Activated CD4-positive, alpha-beta memory T cell treated with anti-CD3 and anti-CD28 coated beads for 36 hours (primary cell): ENCODE data around the gene FABP3. TPM values are rescaled to one million over a fixed set of nuclear protein-coding genes. Genes with fewer than 3 reads are reported as not detected.

Experiments
- CTCF ChIA-PET: fragments of 350-600 bp; sonication (Branson Sonifier 250); formaldehyde crosslinking; loops from one replicate; lab custom pipeline; 2021; ENCODE audit warnings: antibody characterized with exemption, inconsistent platforms; lab: Charles Lee
- POLR2A ChIA-PET: fragments of 350-600 bp; sonication (Branson Sonifier 250); formaldehyde crosslinking; loops from one replicate; lab custom pipeline; 2021; ENCODE audit warnings: antibody characterized with exemption; lab: Charles Lee
- DNase-seq: peaks from one replicate; pipeline ENCODE4 v3.0.0-alpha.2; 2020
- H3K27ac Mint-ChIP-seq: one replicate; pipeline ENCODE4 v1.8.0; 2021; ENCODE audit warnings: mixed read lengths
- H3K27me3 Mint-ChIP-seq: one replicate; pipeline ENCODE4 v1.8.0; 2021; ENCODE audit warnings: mixed read lengths
- H3K36me3 Mint-ChIP-seq: one replicate; pipeline ENCODE4 v1.8.0; 2021; ENCODE audit warnings: mixed read lengths
- H3K4me1 Mint-ChIP-seq: one replicate; pipeline ENCODE4 v1.8.0; 2021; ENCODE audit warnings: low read depth, mixed read lengths
- H3K4me3 Mint-ChIP-seq: one replicate; pipeline ENCODE4 v1.8.0; 2021; ENCODE audit warnings: mild to moderate bottlenecking, mixed read lengths
- H3K9me3 Mint-ChIP-seq: one replicate; pipeline ENCODE4 v1.8.0; 2021; ENCODE audit warnings: mixed read lengths
- intact Hi-C: fragments of 100-400 bp; cut with micrococcal nuclease; formaldehyde crosslinking; loops from one replicate; pipeline ENCODE4 v1.15.1; 2023
- total RNA-seq, 2 experiments: library from RNA; stranded (reverse); gene quantifications; one replicate each; pipeline ENCODE4 v1.2.3, GENCODE V29; 2021

The FABP3 gene
- not detected for total RNA-seq

- peak; percentile 33 for DNase-seq
- Mint-ChIP-seq H3K4me3 (peak within 1 kb of the TSS; percentile 49), H3K4me1 (peaks cover 12% of the 10 kb centered on the region), H3K27me3 (peaks cover 3% of the 10 kb centered on the region), H3K36me3 (no peaks in the 10 kb centered on the region), H3K27ac (no peak within 1 kb of the TSS), H3K9me3 (no peaks in the 10 kb centered on the region)
- CTCF ChIA-PET = interaction anchor here (1.2 to 2.9 kb wide), 3 partner anchors 22 to 176 kb away, joined by 4 to 20 read pairs (median 6); no protein-coding TSS in a partner anchor
- POLR2A ChIA-PET = interaction anchor here (0.6 to 2.0 kb wide), 3 partner anchors 10 to 28 kb away, joined by 3 to 5 read pairs (median 4); no protein-coding TSS in a partner anchor
- intact Hi-C loops = no loop called here
These were observed at the start of gene FABP3 for GRCh38 chr1:31373056-31373896. Gene FABP3, minus strand, starts transcription at chr1:31373076. Its CDS starts 62 bp downstream, at chr1:31373014.

- Mint-ChIP-seq H3K4me3 (no peak overlapping the region), H3K27me3 (peaks cover 26% of the 10 kb centered on the region), H3K9me3 (no peaks in the 10 kb centered on the region), H3K4me1 (no peaks in the 10 kb centered on the region), H3K27ac (no peak overlapping the region), H3K36me3 (no peaks in the 10 kb centered on the region)
- ChIA-PET CTCF (interaction anchor here (0.6 to 6.6 kb wide), 16 partner anchors 9 to 251 kb away, joined by 3 to 75 read pairs (median 4); partner anchors contain the start of genes FABP3 and SERINC2), POLR2A (no interaction called here)
- intact Hi-C loops = loop anchor here (1.0 kb wide), 3 partner anchors 27 to 237 kb away; no protein-coding TSS in a partner anchor
- no peak for DNase-seq
These were observed 48.6 kb upstream of the FABP3 start for GRCh38 chr1:31421371-31422040.

GRCh38 chr1:31420716-31421115 is 47.8 kb upstream of the FABP3 start:
- Mint-ChIP-seq H3K4me3 (no peak overlapping the region), H3K9me3 (no peaks in the 10 kb centered on the region), H3K36me3 (no peaks in the 10 kb centered on the region), H3K27ac (no peak overlapping the region), H3K4me1 (no peaks in the 10 kb centered on the region), H3K27me3 (peaks cover 33% of the 10 kb centered on the region)
- ChIA-PET POLR2A (no interaction called here), CTCF (interaction anchor here (0.6 to 6.6 kb wide), 7 partner anchors 9 to 368 kb away, joined by 3 to 75 read pairs (median 6); partner anchors contain the start of gene FABP3)
- DNase-seq = no peak
- intact Hi-C loops = loop anchor here (1.0 kb wide), 1 partner anchor 129 kb away; no protein-coding TSS in a partner anchor

GRCh38 chr1:31418626-31419323 is 45.9 kb upstream of the FABP3 start:
- no peak overlapping the region for H3K27ac Mint-ChIP-seq
- no peak for DNase-seq
- no peaks in the 10 kb centered on the region for H3K9me3 Mint-ChIP-seq
- POLR2A ChIA-PET = no interaction called here
- peaks cover 2% of the 10 kb centered on the region for H3K4me1 Mint-ChIP-seq
- CTCF ChIA-PET = interaction anchor here (0.7 to 6.6 kb wide), 4 partner anchors 24 to 321 kb away, joined by 3 to 75 read pairs (median 18); no protein-coding TSS in a partner anchor
- no peak overlapping the region for H3K4me3 Mint-ChIP-seq
- no peaks in the 10 kb centered on the region for H3K36me3 Mint-ChIP-seq
- intact Hi-C loops = no loop called here
- H3K27me3 Mint-ChIP-seq = peaks cover 42% of the 10 kb centered on the region

GRCh38 chr1:31417148-31417547 is 44.3 kb upstream of the FABP3 start:
- no peak for DNase-seq
- Mint-ChIP-seq H3K36me3 (no peaks in the 10 kb centered on the region), H3K9me3 (no peaks in the 10 kb centered on the region), H3K27ac (no peak overlapping the region), H3K4me3 (no peak overlapping the region), H3K4me1 (peaks cover 6% of the 10 kb centered on the region), H3K27me3 (peaks cover 37% of the 10 kb centered on the region)
- intact Hi-C loops = no loop called here
- POLR2A ChIA-PET = no interaction called here
- CTCF ChIA-PET = no interaction called here

GRCh38 chr1:31416101-31416736 is 43.3 kb upstream of the FABP3 start:
- H3K9me3 Mint-ChIP-seq = no peaks in the 10 kb centered on the region
- no peak overlapping the region for H3K4me3 Mint-ChIP-seq
- no peaks in the 10 kb centered on the region for H3K36me3 Mint-ChIP-seq
- H3K27me3 Mint-ChIP-seq = peaks cover 41% of the 10 kb centered on the region
- H3K27ac Mint-ChIP-seq = no peak overlapping the region
- H3K4me1 Mint-ChIP-seq = peaks cover 6% of the 10 kb centered on the region
- intact Hi-C loops = no loop called here
- POLR2A ChIA-PET = no interaction called here
- CTCF ChIA-PET = interaction anchor here (2.6 kb wide), 1 partner anchor 21 kb away, joined by 11 read pairs; no protein-coding TSS in a partner anchor
- DNase-seq = no peak

- ChIA-PET CTCF (interaction anchor here (2.6 kb wide), 1 partner anchor 20 kb away, joined by 11 read pairs; no protein-coding TSS in a partner anchor), POLR2A (no interaction called here)
- intact Hi-C loops = no loop called here
- H3K27ac Mint-ChIP-seq = no peak overlapping the region
- H3K36me3 Mint-ChIP-seq = no peaks in the 10 kb centered on the region
- H3K9me3 Mint-ChIP-seq = no peaks in the 10 kb centered on the region
- peaks cover 6% of the 10 kb centered on the region for H3K4me1 Mint-ChIP-seq
- no peak overlapping the region for H3K4me3 Mint-ChIP-seq
- peaks cover 46% of the 10 kb centered on the region for H3K27me3 Mint-ChIP-seq
- DNase-seq = no peak
These were observed 42.8 kb upstream of the FABP3 start for GRCh38 chr1:31415658-31416057.

GRCh38 chr1:31414980-31415370 is 42.1 kb upstream of the FABP3 start:
- H3K27ac Mint-ChIP-seq = no peak overlapping the region

GRCh38 chr1:31413405-31414001 is 40.6 kb upstream of the FABP3 start:
- ChIA-PET CTCF (interaction anchor here (1.1 to 2.6 kb wide), 2 partner anchors 9 to 18 kb away, joined by 5 to 11 read pairs; no protein-coding TSS in a partner anchor), POLR2A (no interaction called here)
- Mint-ChIP-seq H3K4me3 (peak overlapping the region; percentile 62), H3K36me3 (no peaks in the 10 kb centered on the region), H3K27me3 (peaks cover 54% of the 10 kb centered on the region), H3K9me3 (no peaks in the 10 kb centered on the region), H3K4me1 (peaks cover 6% of the 10 kb centered on the region), H3K27ac (no peak overlapping the region)
- intact Hi-C loops = no loop called here
- DNase-seq = peak; percentile 15

More at GRCh38 chr1:31414980-31415370, 42.1 kb upstream of the FABP3 start:
- no peak for DNase-seq
- intact Hi-C loops = no loop called here
- Mint-ChIP-seq H3K9me3 (no peaks in the 10 kb centered on the region), H3K4me3 (no peak overlapping the region), H3K27me3 (peaks cover 49% of the 10 kb centered on the region), H3K36me3 (no peaks in the 10 kb centered on the region), H3K4me1 (peaks cover 6% of the 10 kb centered on the region)
- ChIA-PET POLR2A (no interaction called here), CTCF (interaction anchor here (0.7 to 2.6 kb wide), 2 partner anchors 20 to 192 kb away, joined by 3 to 11 read pairs; no protein-coding TSS in a partner anchor)

GRCh38 chr1:31412732-31413404 is 40.0 kb upstream of the FABP3 start, which contains the start of gene SERINC2:
Gene SERINC2, plus strand, starts transcription at chr1:31413213. Its CDS starts 53 bp downstream, at chr1:31413266.
- Mint-ChIP-seq H3K36me3 (no peaks in the 10 kb centered on the region), H3K4me1 (peaks cover 6% of the 10 kb centered on the region), H3K27me3 (peaks cover 56% of the 10 kb centered on the region), H3K4me3 (peak within 1 kb of the TSS; percentile 62), H3K27ac (no peak within 1 kb of the TSS), H3K9me3 (no peaks in the 10 kb centered on the region)
- peak; percentile 19 for DNase-seq
- intact Hi-C loops = no loop called here
- CTCF ChIA-PET = interaction anchor here (2.0 to 3.2 kb wide), 3 partner anchors 8 to 18 kb away, joined by 7 to 15 read pairs (median 13); no protein-coding TSS in a partner anchor
- POLR2A ChIA-PET = no interaction called here
